HG02981 (cell line): ENCODE results near the gene GOSR1.
"Not testable (repeated sequence)": the region's sequence is repeated elsewhere in the genome, so short reads cannot be mapped to it uniquely, and the experiment has no call there.

Source experiments
- ATAC-seq: cut with Tn5 transposase; IDR thresholded peaks from one replicate; pipeline ENCODE4 v1.9.1; 2021; ENCODE audit warnings: mild to moderate bottlenecking, moderate library complexity; ENCODE audit not compliant: unreplicated experiment

GOSR1 gene

DNA sequence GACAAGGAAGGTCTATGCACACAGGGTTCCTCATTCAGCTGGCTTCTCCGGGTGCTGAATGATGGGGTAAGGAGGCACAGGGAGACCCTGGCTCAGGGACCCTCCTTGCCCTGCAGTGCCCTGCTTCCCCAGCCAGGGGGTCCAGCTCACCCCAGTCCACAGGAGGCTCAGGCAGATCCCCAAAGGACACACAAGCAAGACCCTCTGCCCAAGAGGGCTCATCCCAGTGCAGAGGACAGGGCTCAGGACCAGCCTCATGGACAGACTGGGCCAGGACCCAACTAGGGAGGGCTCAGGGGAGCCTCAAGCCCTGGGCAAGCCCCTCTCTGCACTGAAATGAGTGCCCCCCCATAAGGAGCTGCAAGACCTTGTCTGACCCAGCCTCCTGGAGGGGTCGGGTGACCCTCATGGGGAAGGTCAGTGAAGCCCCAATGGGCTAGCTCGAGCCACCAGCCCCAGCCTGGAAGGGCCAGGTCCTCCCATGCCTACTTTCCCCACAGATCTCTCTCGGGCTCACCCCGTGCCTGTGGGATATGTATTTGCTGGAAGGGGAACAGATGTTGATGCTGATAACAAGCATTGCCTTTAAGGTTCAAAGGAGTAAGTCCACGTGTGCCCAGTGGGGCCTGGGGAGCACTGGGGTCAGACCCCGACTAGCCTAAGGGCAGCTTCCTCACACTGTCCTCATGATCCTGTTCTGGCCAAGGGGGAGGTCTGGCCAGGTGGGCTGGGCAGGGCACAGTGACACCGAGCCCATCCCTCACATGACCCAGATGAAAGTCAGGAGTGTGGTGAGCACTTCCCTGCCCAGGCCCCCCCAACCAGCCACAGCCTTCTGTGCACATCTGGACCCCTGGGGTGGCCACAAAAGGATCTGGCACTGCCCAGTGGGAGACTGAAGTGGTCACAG lies 83.2 kb downstream of the GOSR1 start:
- ATAC-seq: not testable (repeated sequence)

DNA sequence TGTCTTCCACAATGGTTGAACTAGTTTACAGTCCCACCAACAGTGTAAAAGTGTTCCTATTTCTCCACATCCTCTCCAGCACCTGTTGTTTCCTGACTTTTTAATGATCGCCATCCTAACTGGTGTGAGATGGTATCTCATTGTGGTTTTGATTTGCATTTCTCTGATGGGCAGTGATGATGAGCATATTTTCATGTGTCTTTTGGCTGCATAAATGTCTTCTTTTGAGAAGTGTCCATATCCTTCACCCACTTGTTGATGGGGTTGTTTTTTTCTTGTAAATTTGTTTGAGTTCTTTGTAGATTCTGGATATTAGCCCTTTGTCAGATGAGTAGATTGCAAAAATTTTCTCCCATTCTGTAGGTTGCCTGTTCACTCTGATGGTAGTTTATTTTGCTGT lies 84.6 kb downstream of the GOSR1 start:
- ATAC-seq: not testable (repeated sequence)

DNA sequence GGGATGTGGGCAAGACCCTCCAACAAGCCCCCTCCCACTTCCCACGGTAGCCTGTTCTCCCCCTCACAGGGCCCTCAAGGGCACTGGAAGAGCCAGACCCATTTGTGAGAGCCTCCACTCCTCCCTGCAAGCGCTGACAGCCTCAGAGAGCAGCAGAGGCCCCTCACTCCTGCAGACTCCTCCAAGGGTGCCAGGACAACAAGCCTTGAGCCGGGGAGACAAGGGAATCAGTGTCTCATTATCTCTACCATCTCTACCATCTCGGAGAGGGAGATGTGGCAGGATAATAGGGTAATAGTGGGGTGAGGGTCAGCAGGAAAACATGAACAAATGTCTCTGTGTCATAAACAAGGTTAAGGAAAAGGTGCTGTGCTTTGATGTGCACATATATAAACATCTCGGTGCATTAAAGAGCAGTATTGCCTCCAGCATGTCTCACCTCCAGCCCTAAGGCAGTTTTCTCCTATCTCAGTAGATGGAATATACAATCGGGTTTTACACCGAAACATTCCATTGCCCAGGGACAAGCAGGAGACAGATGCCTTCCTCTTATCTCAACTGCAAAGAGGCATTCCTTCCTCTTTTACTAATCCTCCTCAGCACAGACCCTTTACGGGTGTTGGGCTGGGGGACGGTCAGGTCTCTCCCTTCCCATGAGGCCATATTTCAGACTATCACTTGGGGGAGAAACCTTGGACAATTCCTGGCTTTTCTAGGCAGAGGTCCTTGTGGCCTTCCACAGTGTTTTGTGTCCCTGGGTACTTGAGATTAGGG lies 86.1 kb downstream of the GOSR1 start:
- not testable (repeated sequence) for ATAC-seq

DNA sequence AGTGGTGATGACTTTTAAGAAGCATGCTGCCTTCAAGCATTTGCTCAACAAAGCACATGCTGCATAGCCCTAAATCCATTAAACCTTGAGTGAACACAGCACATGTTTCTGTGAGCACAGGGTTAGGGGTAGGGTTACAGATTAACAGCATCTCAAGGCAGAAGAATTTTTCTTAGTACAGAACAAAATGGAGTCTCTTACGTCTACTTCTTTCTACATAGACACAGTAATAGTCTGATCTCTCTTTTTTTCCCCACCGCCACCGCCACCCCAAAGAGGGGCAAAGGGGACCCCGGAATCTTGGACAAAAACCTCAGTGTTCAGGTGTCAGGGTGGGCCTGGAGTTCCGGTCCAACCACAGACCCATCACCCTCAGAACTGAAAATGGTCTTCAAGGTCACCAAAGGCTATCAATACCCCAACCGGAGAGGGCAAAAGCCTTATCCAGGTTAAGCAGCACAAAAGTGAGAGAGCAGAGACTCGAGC lies 86.7 kb downstream of the GOSR1 start:
- ATAC-seq: not testable (repeated sequence)

DNA sequence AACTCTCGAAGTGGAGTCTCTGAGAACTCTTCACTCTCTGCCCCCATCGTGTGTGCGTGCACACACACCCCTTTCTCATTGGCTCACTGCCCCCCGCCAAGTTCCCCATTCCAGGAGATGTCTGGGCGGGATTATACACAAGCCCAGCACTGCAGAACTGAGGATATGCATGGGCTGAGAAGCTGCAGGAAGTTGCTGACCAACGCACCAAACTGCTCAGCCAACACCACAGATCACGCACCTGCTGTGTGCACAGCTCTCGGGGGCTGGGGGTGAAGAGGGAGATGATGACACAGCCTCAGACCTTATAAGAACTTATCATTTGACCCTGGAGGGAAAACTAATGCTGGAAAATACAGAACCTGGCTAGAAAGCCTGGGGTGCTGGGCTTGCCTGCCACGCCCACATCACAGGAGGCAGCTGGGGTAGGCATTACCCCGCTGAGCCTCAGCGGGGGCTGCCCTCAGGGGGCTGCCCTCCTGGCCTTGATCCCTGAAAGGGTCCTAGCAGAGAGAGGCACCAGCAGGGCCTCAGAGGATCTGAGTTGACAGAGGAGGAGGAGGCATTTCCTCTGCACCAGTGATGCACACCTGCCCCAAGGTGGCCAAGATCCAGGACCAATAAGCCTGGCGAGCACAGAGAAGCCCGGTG lies 87.3 kb downstream of the GOSR1 start:
- ATAC-seq: not testable (repeated sequence)

DNA sequence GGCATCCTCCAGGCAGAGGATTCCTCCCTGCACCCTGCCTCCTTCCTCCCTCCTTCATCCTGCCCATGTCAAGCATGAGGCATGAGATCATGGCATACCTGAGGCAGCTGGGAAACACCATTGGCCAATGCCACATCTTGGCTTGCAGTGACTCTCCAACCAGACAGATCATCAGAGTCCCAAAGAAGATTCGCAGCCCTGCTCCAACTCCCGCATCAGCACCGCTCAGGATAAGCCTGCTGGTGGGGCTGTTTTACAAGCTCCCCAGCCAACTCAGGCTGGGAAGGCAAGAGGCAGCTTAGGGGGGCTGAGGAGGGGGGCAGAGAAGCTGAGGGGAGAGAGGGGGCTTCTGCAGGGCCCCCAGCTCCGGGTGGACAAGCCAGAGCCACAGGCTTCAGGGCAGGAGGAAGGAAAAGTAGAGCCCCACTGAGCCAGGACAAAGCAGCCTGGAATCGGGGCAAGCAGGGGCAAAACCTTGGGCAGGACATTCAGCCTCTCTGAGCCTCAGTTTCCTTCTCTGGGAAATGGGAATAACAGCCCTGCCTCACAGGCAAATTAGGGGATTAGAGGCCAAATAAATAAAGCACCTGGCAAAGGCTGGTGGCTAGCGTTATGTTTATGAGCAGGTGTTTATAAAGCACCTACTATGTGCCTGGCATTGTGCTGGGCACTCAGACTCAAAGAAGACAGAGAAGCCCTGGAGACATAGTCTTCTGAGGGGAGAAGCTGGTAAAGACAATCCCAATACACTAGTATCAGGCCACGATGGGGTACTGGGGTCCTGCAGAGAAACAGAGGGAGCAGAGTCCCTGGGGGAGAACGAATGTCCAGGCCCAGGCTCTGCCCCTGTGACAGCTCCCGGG lies 88.1 kb downstream of the GOSR1 start:
- no peak for ATAC-seq

DNA sequence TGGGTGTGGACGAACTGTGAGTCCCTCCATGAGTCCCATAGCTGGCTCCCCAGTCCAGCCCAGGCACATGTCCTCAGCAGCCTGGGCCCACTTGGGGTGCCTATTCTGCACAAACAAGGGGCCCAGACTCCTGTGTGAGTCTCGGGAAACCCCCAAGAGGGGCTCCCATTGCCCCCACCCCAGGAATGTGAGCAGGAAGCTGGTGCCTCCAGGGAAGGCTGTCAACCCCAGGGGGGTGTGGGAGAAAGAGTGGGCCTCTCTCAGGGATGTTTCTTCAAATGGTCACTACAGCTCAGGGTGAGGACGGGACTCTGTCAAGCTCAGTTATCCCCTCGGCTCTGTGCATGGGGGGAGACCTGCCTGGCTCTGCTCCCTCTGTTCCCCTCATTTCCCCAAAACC lies 88.9 kb downstream of the GOSR1 start:
- not testable (repeated sequence) for ATAC-seq

DNA sequence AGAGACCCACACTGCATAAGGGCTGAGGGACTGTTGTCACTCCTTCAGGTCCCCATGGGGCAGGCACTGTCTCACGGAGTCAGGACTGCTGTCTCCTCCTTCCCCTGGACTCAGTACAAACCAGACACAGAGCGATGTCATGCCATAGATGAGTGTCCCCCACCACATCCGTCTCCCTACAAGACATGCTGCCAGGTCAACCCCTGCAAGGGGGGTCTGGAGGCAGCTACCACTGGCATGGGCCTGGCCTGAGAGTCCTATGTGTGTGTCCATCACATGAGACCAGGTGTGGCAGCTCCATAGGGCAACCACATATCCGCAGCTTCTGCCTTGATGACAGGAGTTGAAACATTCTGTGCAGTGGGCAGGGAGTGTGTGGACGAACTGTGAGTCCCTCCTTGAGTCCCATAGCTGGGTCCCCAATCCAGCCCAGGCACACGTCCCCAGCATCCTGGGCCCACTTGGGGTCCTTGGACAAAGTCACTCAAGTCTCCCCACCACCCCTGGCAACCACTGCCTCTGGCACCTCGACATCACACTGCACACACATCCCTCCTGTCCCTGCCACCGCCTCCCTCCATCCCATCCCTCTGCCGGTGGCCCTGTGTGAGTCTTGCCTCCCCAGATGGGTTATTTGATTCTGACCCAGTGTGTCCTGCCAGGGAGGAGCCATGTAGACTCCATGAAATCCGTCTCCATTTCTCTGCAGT lies 89.5 kb downstream of the GOSR1 start:
- not testable (repeated sequence) for ATAC-seq

DNA sequence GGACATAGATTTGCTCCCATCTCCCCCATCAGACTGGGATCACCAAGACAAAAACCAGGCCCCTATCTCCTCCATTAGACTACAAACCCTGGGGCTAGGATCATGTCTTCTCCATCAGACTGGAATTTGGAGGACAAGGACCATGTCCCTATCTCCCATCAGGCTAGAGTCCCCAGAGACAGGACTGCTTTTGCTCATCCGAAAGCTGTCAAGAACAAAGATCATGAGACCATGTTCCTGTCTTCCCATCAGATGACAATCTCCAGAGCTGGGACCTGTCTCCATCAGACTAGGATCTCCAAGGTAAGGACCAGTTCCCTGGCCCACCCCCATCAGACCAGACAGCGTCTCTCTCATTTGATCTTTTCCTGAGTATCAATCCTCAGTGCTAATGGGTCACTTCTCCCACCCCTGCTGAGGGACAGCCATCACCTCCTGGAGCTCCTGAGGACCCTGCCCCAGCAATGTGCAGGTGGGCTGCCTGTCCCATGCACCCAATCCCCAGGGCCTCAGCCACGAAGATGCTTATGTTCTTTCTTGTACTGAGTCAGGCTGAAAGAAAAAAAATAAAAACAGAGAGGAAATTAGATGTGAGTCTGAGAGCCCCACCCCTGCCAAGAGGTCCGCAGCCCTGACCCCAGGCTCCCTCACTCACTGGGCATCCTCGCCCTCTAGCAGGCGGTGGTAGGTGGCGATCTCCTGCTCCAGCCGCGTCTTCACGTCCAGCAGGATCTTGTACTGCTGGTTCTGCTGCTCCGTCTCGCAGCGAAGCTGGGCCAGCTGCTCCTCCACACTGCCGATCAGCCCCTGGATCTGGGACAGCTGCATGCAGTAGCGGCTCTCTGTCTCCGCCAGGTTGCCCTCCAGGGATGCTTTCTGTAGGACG lies 90.3 kb downstream of the GOSR1 start:
- no peak for ATAC-seq

DNA sequence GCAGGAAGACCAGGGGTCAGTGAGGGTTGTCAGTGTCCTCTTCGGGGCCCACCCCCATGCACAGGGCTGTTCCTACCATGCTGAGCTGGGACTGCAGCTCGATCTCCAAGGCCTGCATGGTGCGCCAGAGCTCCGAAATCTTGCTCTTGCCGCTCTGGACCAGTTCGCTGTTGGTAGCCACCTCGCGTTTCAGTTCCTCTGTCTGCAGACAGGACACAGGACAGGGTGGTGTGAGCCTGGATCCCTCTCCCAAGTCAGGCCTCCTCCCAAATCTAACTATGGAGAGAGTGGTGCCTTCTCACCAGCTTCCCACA lies 90.9 kb downstream of the GOSR1 start:
- ATAC-seq: no peak

DNA sequence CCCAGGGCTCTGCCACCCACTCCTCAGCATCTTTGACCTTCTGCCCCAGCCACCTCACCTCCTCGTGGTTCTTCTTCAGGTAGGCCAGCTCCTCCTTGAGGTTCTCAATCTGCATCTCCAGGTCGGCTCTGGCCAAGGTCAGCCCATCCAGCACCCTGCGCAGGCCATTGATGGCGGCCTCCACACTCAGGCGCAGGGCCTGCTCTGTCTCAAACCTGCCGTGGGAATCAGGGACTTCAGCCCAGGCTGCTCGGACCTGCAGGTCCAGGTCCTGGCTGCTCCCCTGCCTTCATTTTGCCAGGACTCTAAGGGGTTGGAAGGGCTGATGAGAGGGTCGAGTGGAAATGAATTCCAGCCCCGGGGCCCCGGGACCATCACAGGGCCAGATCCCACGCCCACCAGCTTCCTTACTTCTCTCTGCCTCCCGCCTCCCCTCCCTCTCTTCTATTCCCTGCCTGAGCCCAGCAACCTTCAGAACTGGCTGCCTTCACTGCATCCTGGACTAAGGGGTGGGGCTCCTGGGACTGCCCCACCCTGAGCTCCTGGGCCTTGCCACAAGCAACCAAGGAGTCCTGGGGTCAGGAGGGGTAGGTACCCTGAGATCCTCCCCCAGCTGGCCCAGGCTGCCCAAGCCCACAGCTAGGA lies 92.4 kb downstream of the GOSR1 start:
- ATAC-seq: not testable (repeated sequence)

DNA sequence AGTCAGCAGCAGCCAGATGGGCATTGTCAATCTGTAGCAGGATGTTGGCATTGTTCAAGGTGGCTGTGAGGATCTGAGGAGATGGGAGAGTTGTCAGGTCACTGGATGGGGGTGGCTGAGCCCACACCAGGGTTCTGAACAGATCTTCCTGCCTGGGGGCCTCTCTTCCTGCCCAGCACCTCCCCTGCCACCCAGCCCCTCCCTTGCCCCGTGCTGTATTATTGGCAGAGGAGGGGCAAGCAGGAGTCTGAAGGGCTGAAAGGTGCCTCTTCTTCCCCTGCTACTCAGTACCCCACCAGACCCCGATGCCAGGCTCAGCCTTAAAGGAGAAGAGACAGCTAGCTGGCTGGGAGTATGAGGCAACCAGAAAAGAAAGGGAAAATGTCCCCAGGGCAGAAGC lies 93.0 kb downstream of the GOSR1 start:
- ATAC-seq: no peak

DNA sequence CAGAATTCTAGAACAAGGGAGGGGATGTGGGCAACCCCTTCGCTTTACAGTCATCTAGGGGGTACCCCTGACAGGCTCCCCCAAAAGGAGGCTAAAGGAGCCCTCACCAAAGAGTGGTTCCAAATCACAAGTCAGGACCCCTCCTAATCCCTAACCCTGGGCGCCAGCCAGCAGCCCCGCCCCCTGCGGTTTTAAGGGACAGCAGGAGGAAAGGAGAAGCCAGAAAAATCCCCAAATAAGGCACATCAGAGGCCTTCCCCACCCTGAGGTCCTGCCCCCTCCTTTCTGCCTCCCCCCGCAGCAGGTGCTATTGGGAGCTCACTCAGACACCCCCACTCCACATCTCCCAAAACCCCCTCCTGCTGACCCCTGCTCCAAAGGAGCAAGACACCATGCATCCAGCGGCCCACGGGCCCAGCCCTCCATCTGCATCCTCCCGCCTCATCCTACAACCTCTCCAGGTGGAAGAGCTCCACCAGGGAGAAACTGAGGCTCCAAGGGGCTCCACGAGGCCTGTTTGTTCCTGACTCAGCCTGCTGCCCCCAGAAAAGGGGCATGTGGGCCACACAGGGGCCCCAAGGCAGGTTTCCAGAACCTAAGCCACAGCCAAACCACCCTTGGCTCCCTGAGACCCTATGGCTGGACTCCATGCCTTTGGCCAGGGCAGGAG lies 93.5 kb downstream of the GOSR1 start:
- no peak for ATAC-seq

DNA sequence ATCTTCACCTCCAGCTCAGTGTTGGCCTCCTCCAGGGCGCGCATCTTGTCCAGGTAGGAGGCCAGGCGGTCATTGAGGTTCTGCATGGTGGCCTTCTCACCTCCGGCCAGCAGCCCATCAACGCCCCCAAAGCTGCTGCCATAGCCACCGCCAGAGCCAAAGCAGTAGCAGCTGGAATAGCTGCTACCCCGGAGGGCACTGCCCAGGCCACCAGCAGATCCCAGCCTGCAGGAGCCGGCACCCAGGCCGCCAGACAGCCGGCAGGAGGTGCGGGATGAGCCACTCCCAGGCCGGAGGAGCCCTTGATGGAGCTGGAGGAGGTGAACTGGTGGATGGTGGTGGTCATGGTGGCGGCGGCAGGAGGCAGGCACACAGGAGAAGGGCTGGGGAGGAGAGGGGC lies 94.2 kb downstream of the GOSR1 start:
- ATAC-seq: not testable (repeated sequence)

DNA sequence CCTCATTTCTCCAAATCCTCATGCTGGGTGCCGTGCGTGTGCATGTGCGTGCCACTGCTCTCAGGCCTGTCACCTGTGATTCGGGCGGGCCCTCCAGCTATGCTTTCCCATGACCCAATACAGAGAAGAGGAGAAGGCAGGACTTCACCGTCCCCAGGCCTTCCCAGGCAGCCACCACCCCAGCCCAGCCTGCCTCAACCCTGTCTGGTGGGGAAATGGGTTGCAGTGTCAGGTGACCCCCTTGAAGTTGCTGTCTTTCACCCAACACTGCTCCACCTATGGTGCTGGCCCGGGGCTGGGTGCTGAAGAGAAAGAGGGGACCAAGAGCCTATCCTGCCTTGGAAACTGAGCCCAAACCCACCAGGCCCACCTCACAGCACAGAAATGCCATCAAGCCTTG lies 94.7 kb downstream of the GOSR1 start:
- ATAC-seq: no peak

DNA sequence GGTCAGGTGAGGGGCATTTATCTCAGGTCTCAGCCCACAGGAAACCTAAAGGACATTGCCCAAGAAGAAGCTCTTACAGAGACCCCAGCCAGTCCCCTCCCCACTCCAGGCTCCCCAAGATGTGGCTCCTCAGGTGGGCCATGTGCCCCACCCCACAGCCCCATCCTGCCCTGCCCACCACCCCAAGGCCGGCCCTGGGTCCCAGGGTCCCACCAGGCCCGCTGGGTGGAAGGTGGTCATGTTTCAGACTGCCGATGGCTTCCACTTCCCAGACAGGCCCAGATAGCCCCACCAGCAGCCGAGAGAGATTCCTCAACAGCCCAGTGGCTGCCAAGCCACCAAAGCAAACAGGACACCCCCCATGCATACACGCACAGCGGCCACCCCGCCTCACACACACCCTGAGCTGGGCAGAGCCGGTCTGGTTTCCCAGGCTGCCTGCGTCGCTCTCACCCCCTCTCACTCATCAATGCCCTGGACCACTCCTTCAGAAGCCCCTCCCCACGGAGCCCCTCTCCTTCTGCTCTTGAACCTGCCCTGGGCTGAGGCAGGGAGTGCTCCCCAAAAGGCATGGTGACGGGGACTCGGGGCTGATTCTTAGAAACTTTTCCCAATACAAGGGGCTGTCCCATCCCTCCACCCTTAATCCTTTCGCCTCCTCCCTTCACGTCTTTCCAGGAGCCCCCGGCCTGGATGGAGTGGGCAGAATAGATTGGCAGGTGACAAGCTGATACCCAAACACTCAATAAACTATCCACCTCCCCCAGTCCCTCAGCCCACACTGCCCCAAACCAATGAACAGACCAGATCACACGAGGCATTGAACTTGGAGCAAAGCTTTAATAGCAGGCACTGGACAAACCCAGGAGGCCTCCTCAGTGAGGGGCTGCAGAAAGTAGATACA lies 95.7 kb downstream of the GOSR1 start:
- ATAC-seq: not testable (repeated sequence)
